IMR-90 (cell line): ENCODE measurements around the gene KCNAB1. TPM values are rescaled to one million over a fixed set of nuclear protein-coding genes. Genes with fewer than 3 reads are reported as not detected.

ENCODE experiments used
- ATAC-seq: fragments of 200-7000 bp; cut with Tn5 transposase; 2 replicates; pipeline ENCODE4 v1.9.1; 2020; ENCODE audit warnings: low read depth, mild to moderate bottlenecking, moderate library complexity
- BruUV-seq: library from RNA; stranded (reverse); fragments of 400-500 nt; replicated peaks from 2 replicates; lab custom pipeline; 2021; lab: Mats Ljungman, UMichigan
- CTCF ChIA-PET: fragments of 300-600 bp; formaldehyde crosslinking; extraction: SDS; loops from one replicate; lab custom pipeline; 2021; ENCODE audit warnings: antibody characterized with exemption; lab: Yijun Ruan, JAX
- POLR2A ChIA-PET: fragments of 300-600 bp; sonication (Branson Sonifier 250); formaldehyde crosslinking; loops from one replicate; lab custom pipeline; 2022; ENCODE audit warnings: antibody characterized with exemption; ENCODE audit not compliant: unreplicated experiment; lab: Charles Lee
- DNase-seq: peaks from one replicate; pipeline ENCODE4 v3.0.0; 2013
- H2AFZ ChIP-seq: replicated peaks from 2 replicates; pipeline ENCODE3; 2013; ENCODE audit warnings: low read length, mild to moderate bottlenecking; ENCODE audit not compliant: poor library complexity
- H2AK5ac ChIP-seq: 2 replicates; pipeline ENCODE4 v1.6.1; 2013; ENCODE audit warnings: low read depth, low read length, inconsistent platforms
- H2AK9ac ChIP-seq: replicated peaks from 2 replicates; pipeline ENCODE3; 2013; ENCODE audit warnings: mild to moderate bottlenecking, low read depth, low read length, moderate library complexity; ENCODE audit not compliant: poor library complexity
- H2BK120ac ChIP-seq: 2 replicates; pipeline ENCODE4 v1.6.1; 2013; ENCODE audit warnings: low read depth, low read length, inconsistent platforms
- H2BK15ac ChIP-seq: 3 replicates; pipeline ENCODE4 v1.6.1; 2013; ENCODE audit warnings: low read depth, low read length, inconsistent platforms
- H2BK20ac ChIP-seq: 2 replicates; pipeline ENCODE4 v1.6.1; 2013; ENCODE audit warnings: low read depth, mild to moderate bottlenecking, inconsistent platforms, low read length, moderate library complexity
- H2BK5ac ChIP-seq: 2 replicates; pipeline ENCODE4 v1.6.1; 2013; ENCODE audit warnings: mild to moderate bottlenecking, low read depth, low read length, inconsistent platforms; ENCODE audit not compliant: poor library complexity, severe bottlenecking
- H3K14ac ChIP-seq: replicated peaks from 2 replicates; pipeline ENCODE4 v1.6.1; 2013; ENCODE audit warnings: low read depth, low read length, inconsistent platforms
- H3K18ac ChIP-seq: 2 replicates; pipeline ENCODE4 v1.6.1; 2013; ENCODE audit warnings: low read depth, low read length, control low read depth
- H3K23ac ChIP-seq: 2 replicates; pipeline ENCODE4 v1.6.1; 2013; ENCODE audit warnings: low read depth, low read length, inconsistent platforms
- H3K27ac ChIP-seq: 2 replicates; pipeline ENCODE4 v1.5.1; 2013; ENCODE audit warnings: mild to moderate bottlenecking, control low read depth, low read length; ENCODE audit not compliant: insufficient read depth
- H3K27me3 ChIP-seq: 2 replicates; pipeline ENCODE4 v1.6.1; 2013; ENCODE audit warnings: low read length; ENCODE audit not compliant: control insufficient read depth, insufficient read depth
- H3K36me3 ChIP-seq: 2 replicates; pipeline ENCODE4 v1.6.1; 2013; ENCODE audit warnings: low read length, mixed read lengths; ENCODE audit not compliant: control insufficient read depth, insufficient read depth
- H3K4ac ChIP-seq: 2 replicates; pipeline ENCODE4 v1.6.1; 2013; ENCODE audit warnings: low read depth, low read length, inconsistent platforms
- H3K4me1 ChIP-seq: 2 replicates; pipeline ENCODE4 v1.6.1; 2013; ENCODE audit warnings: low read length, mixed read lengths; ENCODE audit not compliant: control insufficient read depth, insufficient read depth
- H3K4me2 ChIP-seq: 2 replicates; pipeline ENCODE4 v1.6.1; 2013; ENCODE audit warnings: low read depth, mild to moderate bottlenecking, control low read depth, low read length, moderate library complexity
- H3K4me3 ChIP-seq: 2 replicates; pipeline ENCODE4 v1.5.1; 2013; ENCODE audit warnings: low read depth, mild to moderate bottlenecking, control low read depth, low read length, moderate library complexity; ENCODE audit not compliant: insufficient read depth
- H3K56ac ChIP-seq: 2 replicates; pipeline ENCODE4 v1.6.1; 2013; ENCODE audit warnings: low read length, inconsistent platforms; ENCODE audit not compliant: insufficient read depth; ENCODE audit errors: extremely low read depth
- H3K79me1 ChIP-seq, 2 experiments: 2 replicates each; pipeline ENCODE4 v1.6.1; 2013; ENCODE audit warnings: low read length in 2 of 2, inconsistent platforms in 1 of 2, low read depth in 1 of 2
- H3K9ac ChIP-seq: 2 replicates; pipeline ENCODE4 v1.6.1; 2013; ENCODE audit warnings: low read depth, low read length, control low read depth
- H3K9me1 ChIP-seq: 2 replicates; pipeline ENCODE4 v1.6.1; 2013; ENCODE audit warnings: low read length, inconsistent platforms; ENCODE audit not compliant: insufficient read depth
- H3K9me3 ChIP-seq: 2 replicates; pipeline ENCODE4 v1.6.1; 2013; ENCODE audit warnings: low read length; ENCODE audit not compliant: control insufficient read depth, insufficient read depth
- H4K20me1 ChIP-seq: 2 replicates; pipeline ENCODE4 v1.6.1; 2013; ENCODE audit warnings: low read length, inconsistent platforms; ENCODE audit not compliant: insufficient read depth
- H4K5ac ChIP-seq: 2 replicates; pipeline ENCODE4 v1.6.1; 2013; ENCODE audit warnings: mild to moderate bottlenecking, low read depth, low read length, control low read depth
- H4K8ac ChIP-seq, 2 experiments: 2 replicates each; pipeline ENCODE4 v1.6.1; 2013; ENCODE audit warnings: low read depth in 2 of 2, low read length in 2 of 2, control low read depth in 1 of 2, inconsistent platforms in 1 of 2
- H4K91ac ChIP-seq: 2 replicates; pipeline ENCODE4 v1.6.1; 2013; ENCODE audit warnings: low read depth, low read length, inconsistent platforms; ENCODE audit not compliant: insufficient read depth
- BHLHE40 ChIP-seq: fragments of 150-350 bp; IDR thresholded peaks from 2 replicates; pipeline ENCODE4 v1.6.1; 2016; ENCODE audit warnings: mild to moderate bottlenecking, low read depth, low read length
- CEBPB ChIP-seq: IDR thresholded peaks from 2 replicates; pipeline ENCODE4 v1.6.1; 2012; ENCODE audit warnings: low read depth, low read length, improper control_type of control experiment
- CHD1 ChIP-seq: IDR thresholded peaks from 2 replicates; pipeline ENCODE4 v1.6.1; 2012; ENCODE audit warnings: low read depth, low read length, improper control_type of control experiment
- CTCF ChIP-seq: conservative IDR thresholded peaks from 2 replicates; pipeline ENCODE4 v1.5.1; 2012; ENCODE audit warnings: mild to moderate bottlenecking, low read depth, low read length, improper control_type of control experiment
- ELK1 ChIP-seq: fragments of 150-350 bp; IDR thresholded peaks from 2 replicates; pipeline ENCODE4 v1.6.1; 2016; ENCODE audit warnings: low read depth, mild to moderate bottlenecking, low read length, moderate library complexity, borderline replicate concordance
- MAFK ChIP-seq: IDR thresholded peaks from 2 replicates; pipeline ENCODE4 v1.6.1; 2012; ENCODE audit warnings: low read depth, low read length, improper control_type of control experiment
- NFE2L2 ChIP-seq: fragments of 150-350 bp; IDR thresholded peaks from 2 replicates; pipeline ENCODE4 v1.6.1; 2016; ENCODE audit warnings: low read depth, mild to moderate bottlenecking, low read length
- POLR2A ChIP-seq: IDR thresholded peaks from 2 replicates; pipeline ENCODE4 v1.6.1; 2012; ENCODE audit warnings: mild to moderate bottlenecking, low read depth, low read length
- RAD21 ChIP-seq: IDR thresholded peaks from 2 replicates; pipeline ENCODE4 v1.6.1; 2012; ENCODE audit warnings: low read length, improper control_type of control experiment
- RFX5 ChIP-seq: IDR thresholded peaks from 2 replicates; pipeline ENCODE4 v1.8.0; 2012; ENCODE audit warnings: low read depth, mild to moderate bottlenecking, low read length, moderate library complexity
- SMC3 ChIP-seq: fragments of 150-350 bp; IDR thresholded peaks from 2 replicates; pipeline ENCODE4 v1.6.1; 2016; ENCODE audit warnings: low read depth, mild to moderate bottlenecking, antibody characterized with exemption, low read length, moderate library complexity
- USF2 ChIP-seq: fragments of 150-350 bp; IDR thresholded peaks from 2 replicates; pipeline ENCODE4 v1.6.1; 2017; ENCODE audit warnings: mild to moderate bottlenecking, antibody characterized with exemption, low read length, low read depth
- WGBS, 2 experiments: methylation state at CpG; one replicate each; pipeline versions ENCODE4 v1.1.5 to v1.1.7; 2013; ENCODE audit warnings: missing lambda C conversion rate in 2 of 2; ENCODE audit not compliant: insufficient read length in 1 of 2; ENCODE audit errors: extremely low coverage in 2 of 2; 5-methylcytosine and 5-hydroxymethylcytosine counted together
- dilution Hi-C: fragments of 300-500 bp; cut with HindIII; formaldehyde crosslinking; loops from one replicate; pipeline ENCODE4 v1.14.3; 2018; ENCODE audit warnings: low sequenced_read_pairs; ENCODE audit not compliant: unreplicated experiment
- in situ Hi-C: fragments of 300-500 bp; cut with MboI; formaldehyde crosslinking; loops from 3 replicates; pipeline ENCODE4 v1.14.3; 2019; ENCODE audit warnings: low sequenced_read_pairs, inconsistent platforms, mixed read lengths
- intact Hi-C: fragments of 100-400 bp; cut with micrococcal nuclease; formaldehyde crosslinking; loops from 2 replicates; pipeline ENCODE4 v1.10.0; 2022
- polyA plus RNA-seq, 3 experiments: library from polyadenylated mRNA; depleted of rRNA; stranded (reverse); fragments of >200 nt; gene quantifications; 2 replicates each; pipeline ENCODE4 v1.2.3, GENCODE V29; 2012; ENCODE audit warnings: low replicate concordance in 1 of 3
- total RNA-seq: library from RNA; depleted of rRNA; stranded (reverse); fragments of >200 nt; gene quantifications from 2 replicates; pipeline ENCODE4 v1.2.3, GENCODE V29; 2012

KCNAB1 gene
- total and polyA plus RNA-seq, 2 of the 4 experiments (the other 2 are of a cell fraction) = under 0.01 to 0.07 TPM

- TF ChIP-seq RFX5 = no peak
- TF ChIP-seq CEBPB = no peak
- no peak for TF ChIP-seq USF2
- peak; percentile 34; the same call in 1 of the 2 replicates for TF ChIP-seq SMC3
- peak; percentile 53 for TF ChIP-seq CTCF
- TF ChIP-seq CHD1 = no peak
- no peak for TF ChIP-seq NFE2L2
- TF ChIP-seq BHLHE40 = no peak
- TF ChIP-seq MAFK = peak; percentile 62
- no peak for TF ChIP-seq ELK1
- TF ChIP-seq RAD21 = peak; percentile 35
- no peak for TF ChIP-seq POLR2A
- Histone ChIP-seq H2BK15ac (no peak overlapping the region), H4K91ac (no peak overlapping the region), H2BK20ac (no peak overlapping the region), H4K8ac (no peak overlapping the region), H4K20me1 (no peaks in the 10 kb centered on the region), H3K56ac (no peak overlapping the region), H3K36me3 (no peaks in the 10 kb centered on the region), H3K9me3 (no peaks in the 10 kb centered on the region), H3K4me1 (no peaks in the 10 kb centered on the region), H3K18ac (no peak overlapping the region), H2BK5ac (no peak overlapping the region), H3K4me3 (no peak overlapping the region), H3K9ac (no peak overlapping the region), H2AK5ac (no peak overlapping the region), H3K27ac (no peak overlapping the region), H3K14ac (no peak overlapping the region), H2BK120ac (no peak overlapping the region), H3K4me2 (no peak overlapping the region), H2AFZ (no peak overlapping the region), H3K23ac (no peak overlapping the region), H3K79me1 (no peaks in the 10 kb centered on the region), H3K4ac (no peak overlapping the region), H2AK9ac (no peak overlapping the region), H3K9me1 (peaks cover 2% of the 10 kb centered on the region; the same call in 1 of the 2 replicates), H4K5ac (no peak overlapping the region), H3K27me3 (peaks cover 6% of the 10 kb centered on the region)
- WGBS, 2 experiments = no CpG with 5 or more reads among the region's 2 CpGs
- DNase-seq (peak; percentile 30), ATAC-seq (peak; percentile 74)
- intact Hi-C loops (loop anchor here (2.0 kb wide), 1 partner anchor 299 kb away; no protein-coding TSS in a partner anchor), dilution Hi-C loops (no loop called here), in situ Hi-C loops (no loop called here)
- ChIA-PET POLR2A (no interaction called here), CTCF (interaction anchor here (0.6 to 2.6 kb wide), 20 partner anchors 9 to 301 kb away, joined by 3 to 12 read pairs (median 4); no protein-coding TSS in a partner anchor)
- no TSS peak for BruUV-seq
Observed at GRCh38 chr3:156449710-156450574, 329.6 kb downstream of the KCNAB1 start.
